CD4-positive, alpha-beta T cell treated with Interleukin-1 beta for 1 hour (primary cell): Measurements from ENCODE around the gene RAPGEF6.

Experiments used
- DNase-seq, 2 donors: peaks; one replicate each; pipeline ENCODE4 v3.0.0-alpha.2; 2020 to 2022

The RAPGEF6 gene

DNA sequence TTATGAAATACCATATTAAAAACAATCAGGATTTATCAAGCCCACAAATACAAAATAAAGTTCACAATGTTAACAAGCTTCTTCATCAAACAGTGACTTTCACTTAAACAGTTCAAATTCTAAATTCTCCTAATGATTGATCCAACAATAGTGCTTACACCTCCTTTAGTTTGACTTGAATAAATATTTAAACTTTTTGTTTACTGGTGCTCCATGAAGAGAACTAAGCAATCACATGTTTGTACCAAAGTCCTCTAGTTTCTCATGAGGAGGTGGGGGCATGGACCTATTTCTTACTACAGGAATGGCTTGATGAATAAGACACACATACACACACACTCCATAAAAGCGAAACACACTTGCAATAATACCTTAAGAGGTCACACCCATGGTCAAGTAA lies 95.8 kb downstream of the RAPGEF6 start:
- DNase-seq = no peak

DNA sequence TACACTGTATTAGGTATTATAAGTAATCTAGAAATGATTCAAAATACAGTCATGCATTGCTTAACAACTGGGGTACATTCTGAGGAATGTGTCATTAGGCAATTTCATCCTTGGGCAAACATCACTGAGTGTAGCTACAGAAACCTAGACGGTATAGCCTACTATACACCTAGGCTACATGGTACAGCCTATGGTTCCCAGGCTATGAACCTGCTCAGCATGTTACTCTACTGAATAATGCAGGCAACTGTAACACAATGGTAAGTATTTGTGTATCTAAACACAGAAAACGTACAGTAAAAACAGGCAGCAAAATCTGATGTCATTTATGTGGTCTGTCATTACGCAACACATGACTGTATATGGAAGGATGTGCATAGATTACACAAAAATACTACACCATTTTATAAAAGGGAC lies 96.8 kb downstream of the RAPGEF6 start:
- DNase-seq = no peak

DNA sequence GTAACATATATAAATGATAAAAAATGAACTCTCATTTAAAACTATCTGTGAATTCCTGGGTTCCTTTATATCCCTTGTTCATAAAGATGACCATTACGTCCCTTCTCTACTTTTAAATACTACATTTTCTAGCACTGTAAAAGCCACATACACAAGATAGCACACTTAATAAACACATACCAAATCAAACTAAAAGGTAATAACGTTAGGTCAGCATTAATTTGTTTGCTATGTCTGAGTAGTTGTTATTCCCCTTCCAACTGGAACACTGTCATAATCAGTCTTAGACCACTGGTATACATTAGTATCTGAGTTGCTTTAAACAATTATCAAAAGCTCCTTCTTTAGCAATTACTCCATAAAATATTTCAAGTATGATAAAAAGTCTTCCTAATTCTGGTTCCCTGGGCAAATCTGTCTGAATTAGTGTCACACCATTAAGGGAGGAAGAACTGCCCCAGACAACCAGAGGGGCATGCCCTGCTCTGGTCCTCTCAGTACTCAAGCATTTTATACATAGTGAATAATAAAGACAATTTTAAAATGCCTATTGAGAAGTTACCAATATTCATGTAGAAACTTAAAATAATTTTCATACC lies 98.1 kb downstream of the RAPGEF6 start:
- DNase-seq = no peak

DNA sequence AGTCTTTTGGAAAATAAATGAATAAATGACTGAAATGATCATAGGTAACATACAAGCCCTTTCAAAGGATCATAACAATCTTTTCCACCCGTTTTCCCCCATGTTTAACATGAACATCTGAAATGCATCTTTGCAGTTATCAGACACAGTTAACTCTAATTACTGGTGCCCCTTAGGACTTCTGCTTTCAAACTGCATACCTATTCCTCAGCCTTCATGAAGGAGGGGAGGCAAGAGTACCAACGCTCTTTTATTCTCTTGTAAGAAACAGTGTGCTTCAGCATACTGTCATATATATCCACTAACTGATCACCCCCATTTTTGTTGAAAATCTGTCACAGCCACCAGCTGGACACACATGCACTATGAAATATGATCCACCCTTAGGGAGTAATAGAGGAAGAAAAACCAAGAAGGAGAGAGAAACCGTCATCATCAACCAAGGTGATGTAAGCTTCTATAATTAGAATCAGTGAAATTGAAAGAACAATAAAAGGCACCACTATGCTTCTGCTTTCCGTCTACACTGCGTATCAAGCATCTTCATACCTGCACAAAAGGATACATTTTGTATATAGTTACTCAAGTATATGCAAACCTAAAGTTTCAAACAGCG lies 98.7 kb downstream of the RAPGEF6 start:
- peak; percentile 36 to 56 for DNase-seq

DNA sequence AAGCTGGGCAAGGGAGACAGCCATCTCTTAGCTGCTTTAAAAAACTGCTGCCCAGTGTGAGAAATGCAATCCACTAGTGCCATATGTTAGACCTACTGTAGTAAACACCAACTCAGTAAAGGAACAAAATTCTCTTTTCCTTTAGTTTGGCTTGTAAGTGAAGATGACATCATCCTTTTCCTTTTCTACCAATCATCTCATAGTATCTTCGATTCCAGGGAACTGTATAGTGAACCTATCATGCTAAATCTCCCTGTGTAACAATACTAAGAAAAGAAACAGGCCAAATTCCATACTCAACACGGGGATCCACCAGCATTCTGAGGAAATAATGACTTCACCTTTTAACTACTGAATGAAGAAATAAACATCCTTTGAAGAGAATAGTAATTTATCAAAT lies 100.1 kb downstream of the RAPGEF6 start:
- no peak for DNase-seq

DNA sequence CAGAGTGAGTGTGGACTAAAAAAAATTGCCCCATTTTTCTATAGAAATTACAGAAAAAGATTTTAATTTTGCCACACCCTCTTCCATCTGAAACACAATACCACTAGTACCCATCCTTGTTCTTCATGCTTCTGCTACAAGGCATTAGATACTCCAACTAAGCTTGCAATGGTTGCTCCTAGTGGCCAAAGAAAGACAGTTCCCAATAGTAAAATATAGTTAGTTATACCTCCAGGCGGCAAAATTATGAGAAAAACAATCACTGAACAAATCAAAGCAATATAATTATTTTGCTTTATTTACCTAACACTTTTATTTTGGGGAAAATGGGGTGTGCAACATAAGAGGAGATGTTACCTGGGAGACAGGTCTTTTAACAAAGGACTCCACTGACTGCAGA lies 101.2 kb downstream of the RAPGEF6 start:
- DNase-seq = peak in 1 of 2 donors; percentile 37

DNA sequence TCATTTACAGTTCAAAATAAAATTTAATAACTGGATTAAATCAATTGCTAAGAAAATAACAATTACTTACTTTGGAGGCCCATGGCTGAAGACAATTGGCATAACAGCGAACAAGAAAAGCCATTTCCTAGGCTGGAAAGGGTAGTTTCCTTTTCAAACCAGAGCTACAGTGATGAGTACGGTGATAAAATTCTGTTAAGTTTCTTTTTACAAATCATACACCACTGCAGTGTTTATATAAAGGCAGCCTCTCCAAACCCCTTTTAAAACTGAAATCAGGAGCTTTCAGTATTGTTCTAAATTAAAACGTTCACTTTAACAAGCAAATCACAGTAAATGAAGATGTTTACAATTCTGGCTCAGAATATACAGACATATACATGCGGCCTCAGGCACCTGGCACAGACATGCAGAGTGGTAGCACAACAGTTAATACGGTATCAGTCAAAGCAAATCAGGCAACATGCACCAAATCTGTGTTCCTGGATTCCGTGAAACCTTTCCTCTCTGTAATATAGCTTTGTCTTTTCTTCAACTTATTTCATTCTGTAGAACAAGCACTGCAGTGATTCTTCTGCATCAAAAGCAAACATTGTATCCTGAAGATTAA lies 102.9 kb downstream of the RAPGEF6 start:
- peak in 1 of 2 donors; percentile 39 for DNase-seq

DNA sequence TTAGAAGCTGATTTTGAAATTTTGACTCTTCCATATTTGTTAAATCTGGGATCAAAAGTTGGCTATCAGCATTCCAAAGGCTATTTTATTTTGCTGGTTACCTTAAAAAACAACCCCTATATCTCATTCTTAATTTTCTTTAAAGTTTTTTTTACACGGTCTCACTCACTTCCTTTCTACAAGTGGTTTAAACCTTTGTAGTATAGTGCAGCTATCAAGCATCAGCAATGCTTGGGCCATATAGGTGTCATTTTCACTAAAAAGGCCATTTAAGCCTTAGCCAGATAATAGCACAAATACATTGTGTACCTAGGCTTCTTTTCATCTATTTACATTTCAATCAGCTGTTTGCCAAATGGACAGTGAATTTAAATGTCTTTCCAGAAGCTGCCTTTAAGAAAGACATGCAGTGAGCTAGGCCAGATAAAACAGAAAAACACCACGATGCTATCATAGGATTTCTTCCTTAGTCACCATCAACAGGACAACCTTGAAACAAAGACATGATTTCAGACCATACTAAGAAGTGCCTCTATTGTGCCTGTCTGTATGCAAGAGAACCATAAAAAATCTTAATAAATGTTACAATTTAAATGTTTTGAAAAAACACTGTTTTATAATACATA lies 104.2 kb downstream of the RAPGEF6 start:
- DNase-seq = no peak

DNA sequence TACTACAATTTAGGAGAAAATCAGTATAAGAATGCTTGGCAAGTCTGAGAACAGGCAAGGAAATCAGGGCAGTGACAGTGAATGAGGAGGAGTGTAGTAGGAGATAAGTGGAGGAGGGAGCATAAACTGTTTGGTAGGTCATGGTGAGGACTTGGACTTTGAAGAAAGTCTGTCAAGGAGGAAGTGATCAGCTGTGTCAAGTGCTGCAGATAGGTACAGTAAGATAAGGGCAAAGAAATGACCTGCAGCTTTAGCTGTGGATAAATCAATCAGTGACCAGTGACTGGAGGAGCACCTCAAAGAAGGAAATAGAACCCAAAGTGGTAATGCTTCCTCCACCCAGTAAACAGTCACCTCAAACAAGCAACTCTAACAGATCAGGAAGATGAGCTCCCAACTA lies 106.3 kb downstream of the RAPGEF6 start:
- DNase-seq = no peak

DNA sequence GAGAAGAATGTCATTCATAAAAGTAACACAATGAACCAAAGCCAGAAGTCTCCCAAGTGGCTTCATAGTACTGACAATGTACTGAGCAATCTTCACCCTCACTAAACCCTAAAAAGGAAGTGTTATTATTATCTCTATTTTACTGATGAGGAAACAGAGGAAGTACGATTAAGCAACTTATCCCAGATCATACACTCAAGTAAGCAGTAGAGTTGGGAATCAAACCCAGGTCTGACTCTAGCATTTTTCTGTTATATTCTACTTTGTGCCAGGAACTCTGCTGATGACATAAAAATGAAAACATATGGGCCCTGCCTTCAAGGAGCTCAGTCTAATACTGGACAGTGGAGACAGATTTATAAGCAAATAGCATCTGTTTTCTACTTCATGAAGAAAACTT lies 109.2 kb downstream of the RAPGEF6 start:
- no peak for DNase-seq

DNA sequence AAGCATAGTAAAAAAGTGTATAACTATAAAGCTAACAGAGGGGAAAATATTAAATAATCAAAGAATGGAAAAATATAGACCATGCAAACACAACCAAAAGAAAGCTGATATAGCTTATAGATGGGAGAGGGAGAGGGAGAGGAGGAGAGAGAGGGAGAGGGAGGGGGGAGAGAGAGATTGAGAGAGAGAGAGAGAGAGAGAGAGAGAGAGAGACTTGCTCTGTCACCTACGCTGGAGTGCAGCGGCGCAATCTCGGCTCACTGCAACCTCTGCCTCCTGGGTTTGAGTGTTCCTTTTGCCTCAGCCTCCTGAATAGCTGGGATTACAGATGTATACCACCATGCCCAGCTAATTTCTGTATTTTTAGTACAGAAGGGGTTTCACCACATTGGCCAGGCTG lies 110.6 kb downstream of the RAPGEF6 start:
- DNase-seq = no peak

DNA sequence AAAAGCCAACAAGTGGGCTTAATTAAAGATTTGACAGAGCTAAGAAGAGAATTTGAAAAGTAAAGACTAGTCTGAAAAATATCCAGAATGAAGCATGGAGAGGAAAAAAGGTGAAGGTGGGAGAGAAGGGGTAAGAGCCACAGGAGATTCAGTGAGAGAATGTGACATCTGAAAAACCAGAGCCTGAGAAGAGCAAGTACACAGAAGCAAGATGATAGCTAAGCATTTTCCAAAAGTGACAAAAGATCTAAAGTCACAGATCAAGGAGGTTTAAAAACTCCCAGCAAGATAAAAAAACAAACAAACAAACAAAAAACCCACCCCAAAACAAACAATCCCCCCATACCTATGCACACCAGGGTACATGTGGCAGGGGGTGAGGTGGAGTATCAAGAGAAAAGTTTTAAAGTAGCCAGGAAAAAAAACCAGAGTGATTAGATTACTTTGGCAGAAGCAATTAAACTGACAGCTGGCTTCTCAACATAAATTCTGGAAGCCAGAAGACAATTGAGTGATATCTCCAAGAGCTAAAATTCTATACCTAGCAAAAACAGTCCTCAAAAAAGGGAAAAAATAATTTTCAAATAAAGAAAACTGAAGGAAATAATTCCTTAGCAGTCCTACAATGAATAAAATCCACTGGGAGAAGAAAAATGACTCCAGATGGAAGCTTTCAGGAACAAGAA lies 111.4 kb downstream of the RAPGEF6 start:
- no peak for DNase-seq

DNA sequence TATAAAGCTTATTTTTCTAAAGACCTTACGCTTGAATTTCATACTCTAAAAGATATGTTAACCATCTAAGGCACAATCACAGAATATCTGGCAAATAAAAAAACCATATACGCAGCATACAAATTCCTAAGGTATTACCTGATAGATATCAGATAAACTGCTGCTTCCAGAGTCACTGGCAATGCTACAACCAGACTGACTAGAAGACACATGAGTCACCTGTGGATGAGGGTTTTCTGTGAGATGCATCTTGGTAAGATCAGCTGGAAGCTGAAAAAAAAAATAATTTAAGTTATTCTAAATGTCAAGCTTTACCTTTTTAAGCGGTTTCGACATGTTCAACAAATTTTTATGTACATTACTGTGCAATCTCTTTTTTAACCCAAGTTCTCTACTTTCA lies 113.8 kb downstream of the RAPGEF6 start:
- DNase-seq = no peak

DNA sequence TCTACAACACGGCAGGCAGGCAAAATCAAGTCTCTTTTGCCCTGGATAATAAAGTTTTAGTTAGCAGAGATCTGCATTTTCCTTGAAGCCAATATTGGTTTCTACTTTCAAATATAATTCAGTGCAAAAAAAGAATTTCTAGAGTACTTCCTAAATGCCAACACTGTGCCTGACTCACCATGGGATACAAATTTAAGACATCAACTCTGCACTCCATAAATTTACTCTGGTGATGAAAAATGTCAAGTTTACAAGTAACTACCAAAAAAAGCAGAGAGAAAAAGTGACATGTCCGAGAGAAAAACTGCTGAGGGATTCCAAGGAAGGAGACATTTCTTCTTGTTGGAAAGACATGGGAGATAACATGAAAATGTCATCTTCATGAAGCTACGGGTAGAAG lies 119.7 kb downstream of the RAPGEF6 start:
- DNase-seq = no peak

DNA sequence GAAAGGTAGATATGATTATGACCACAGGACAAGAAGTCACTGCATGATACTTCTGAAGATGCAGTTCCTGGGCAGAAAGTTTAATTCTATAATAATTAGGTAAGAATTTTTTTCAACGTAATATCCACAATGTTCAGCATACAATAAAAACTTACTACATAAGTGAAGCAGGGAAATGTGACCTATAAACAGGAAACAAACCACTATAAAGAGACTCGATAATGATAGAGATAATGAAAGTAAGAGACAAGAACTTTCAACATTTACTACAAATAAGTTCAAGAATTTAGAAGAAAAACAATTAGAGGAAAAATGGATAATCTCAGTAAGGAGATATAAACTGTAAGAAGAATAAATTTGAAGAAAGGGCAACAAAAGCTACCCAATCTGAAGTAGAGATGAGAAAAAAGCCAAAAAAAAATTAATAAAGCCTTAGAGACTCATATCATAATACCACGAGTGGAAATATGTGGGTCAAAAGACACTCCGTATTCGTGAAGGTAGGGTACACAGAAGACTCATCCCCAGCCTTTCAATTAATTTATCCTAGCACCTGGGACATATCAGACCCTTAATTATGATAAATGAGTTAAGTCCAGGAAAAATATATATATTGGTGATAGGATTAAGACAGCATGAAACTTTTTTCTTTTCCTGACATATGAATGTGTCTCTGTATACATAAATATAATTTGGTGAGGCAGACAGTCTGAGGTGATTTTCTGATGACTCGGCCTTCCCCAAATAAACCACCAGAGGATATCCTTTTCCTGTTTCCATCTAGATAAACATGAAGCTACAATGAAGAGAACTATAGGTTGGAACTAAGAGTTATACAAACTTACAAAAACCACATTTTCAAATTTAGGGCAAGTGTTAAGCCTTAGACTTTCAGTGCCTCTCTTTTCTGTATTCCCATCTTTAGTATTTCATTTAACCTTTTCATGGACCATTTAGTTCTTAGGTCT lies 120.4 kb downstream of the RAPGEF6 start:
- DNase-seq = peak; percentile 26 to 69

DNA sequence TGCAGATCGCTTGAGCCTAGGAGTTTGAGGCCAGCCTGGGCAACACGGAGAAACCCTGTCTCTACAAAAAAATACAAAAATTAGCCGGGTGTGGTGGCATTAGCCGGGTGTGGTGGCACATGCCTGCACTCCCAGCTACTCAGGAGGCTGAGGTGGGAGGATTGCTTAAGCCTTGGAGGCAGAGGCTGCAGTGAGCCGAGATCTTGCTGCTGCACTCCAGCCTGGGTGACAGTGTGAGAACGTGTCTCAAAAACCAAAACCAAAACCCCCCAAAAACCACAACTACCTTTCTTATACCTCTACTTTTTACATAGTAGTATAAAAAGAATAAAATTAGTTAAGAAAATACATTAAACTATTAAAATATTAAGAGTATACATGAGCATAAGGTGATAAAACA lies 121.2 kb downstream of the RAPGEF6 start:
- DNase-seq = peak; percentile 7 to 19

DNA sequence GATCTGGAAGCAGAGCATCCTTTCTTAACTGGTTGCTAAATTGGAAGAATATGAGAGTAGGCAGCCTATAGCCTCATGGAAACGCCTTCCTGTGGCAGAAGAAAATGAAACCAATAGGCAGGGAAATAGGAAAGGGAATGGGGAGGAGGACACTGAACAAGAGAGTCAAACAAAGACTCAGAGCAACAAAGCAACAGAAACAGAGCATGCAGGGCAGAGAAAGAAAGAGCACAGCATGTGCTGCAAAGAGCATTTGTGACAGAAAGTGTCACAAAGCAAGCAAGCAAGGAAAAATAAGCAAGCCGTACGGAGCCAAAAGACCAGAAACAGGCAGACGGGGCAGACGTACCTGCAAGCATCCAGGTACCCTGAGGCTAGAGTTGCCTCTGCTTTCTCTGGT lies 123.1 kb downstream of the RAPGEF6 start:
- no peak for DNase-seq

DNA sequence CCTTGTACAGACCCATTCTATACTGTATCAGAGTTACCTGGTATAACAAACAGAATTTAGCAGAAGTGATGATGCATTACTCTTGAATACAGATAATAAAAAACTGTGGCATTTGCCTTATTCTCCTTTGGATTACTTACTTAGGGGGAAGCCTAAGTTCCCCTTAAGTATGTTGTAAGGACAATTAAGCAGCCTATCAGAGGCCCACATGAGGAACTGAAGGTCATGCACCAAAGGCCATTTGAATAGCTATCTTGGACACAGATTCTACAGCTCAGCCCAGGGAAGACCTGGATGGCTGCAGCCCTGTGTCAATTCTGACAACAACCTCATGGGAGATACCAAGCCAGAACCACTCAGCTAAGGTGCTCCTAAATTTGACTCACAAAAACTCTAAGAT lies 125.2 kb downstream of the RAPGEF6 start:
- no peak for DNase-seq

DNA sequence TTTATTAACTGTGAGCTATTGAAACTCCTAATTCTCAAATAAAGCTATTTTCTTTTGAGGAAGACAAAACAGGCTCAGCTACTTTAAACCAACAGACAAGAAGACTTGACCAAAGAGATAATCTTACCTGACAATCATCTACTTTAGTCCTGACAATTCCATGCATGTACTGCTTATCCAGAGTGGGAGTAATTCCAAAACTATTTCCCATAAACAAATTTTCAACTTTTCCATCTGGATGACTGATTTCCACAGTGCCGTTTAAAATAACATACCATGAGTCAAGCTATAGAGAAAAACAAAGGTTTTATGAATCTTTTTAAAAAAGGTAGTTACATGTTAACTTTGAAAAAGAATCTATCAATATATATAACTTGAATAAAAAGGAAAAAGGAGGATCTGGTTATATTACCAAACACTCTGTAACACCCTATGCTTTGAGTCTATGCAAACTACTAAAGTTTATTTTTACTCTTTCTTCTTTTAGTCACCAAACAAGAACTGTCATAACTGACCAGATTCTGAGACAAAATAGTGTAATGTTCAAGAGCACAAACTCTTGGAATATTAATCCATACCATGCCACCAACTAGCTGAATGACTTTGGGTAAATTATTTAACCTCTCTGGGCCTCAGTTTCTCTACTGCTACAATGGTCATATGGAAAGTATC lies 129.7 kb downstream of the RAPGEF6 start:
- no peak for DNase-seq

DNA sequence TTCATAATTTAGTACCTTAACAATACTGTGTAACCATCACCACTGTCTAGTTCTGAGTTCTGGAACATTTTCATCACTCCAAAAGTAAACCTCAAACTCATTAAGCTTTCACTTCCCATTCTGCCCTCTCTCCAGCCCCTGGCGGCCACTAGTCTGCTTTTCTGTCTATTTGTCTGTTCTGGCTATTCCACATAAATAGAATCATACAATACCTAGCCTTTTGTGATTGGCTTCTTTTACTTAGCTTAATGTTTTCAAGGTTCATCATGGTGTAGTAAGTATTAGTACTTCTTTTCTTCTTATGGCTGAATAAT lies 138.7 kb downstream of the RAPGEF6 start:
- DNase-seq = peak in 1 of 2 donors; percentile 12

DNA sequence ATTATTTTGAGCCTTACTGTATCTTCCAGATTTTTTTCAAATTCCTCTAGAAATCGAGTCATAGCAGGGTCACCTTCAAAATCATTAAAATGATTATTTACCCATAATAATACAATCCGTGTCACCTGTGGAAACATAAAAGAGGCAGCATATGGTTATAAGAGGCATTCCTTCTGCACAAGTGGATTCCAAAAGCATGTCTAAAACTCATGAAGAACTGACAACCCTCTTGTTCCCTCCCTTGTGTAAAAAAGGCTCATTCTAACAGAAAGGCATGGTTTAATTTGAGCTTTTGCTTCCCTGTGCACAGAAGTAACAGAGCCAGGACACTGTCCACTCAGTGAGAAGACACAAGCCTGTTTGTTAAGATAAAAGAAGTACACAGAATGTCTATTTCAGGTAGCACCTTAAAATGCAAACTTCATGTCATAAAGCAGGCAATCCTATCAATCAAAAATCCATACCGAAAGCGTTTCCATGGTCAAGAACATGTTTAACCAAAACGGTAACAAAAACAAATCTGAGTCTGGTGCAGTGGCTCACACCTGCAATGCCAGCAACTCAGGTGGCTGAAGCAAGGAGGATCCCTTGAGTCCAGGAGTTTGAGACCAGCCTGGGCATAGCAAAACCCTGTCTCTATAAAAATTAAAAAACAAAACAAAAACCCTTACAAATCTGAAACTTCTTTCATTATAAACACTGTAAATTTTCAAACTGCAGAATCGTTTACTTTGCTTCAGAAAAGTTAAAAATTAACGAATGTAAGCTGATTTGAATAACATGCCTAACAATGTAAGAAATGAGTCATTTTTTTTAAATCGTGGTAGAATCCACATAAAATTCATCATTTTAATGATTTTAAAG lies 139.3 kb downstream of the RAPGEF6 start:
- DNase-seq = no peak
